ENCODE measurements around the gene VPS54.

VPS54 gene

GRCh38 chr2:63926815-63927214 lies 92.4 kb downstream of the VPS54 start:
- no peak for TF ChIP-seq ZNF274 (IDR thresholded peaks at IDR 0.05; ENCODE audit: low read depth, low read length)
- no peak for TF ChIP-seq YY1 (IDR thresholded peaks at IDR 0.05; ENCODE audit: insufficient read depth, insufficient read length)
- no peak for TF ChIP-seq SUZ12 (IDR thresholded peaks at IDR 0.05; ENCODE audit: extremely low read depth, insufficient read depth, insufficient read length)
- Histone ChIP-seq H3K4me3 (ENCODE audit: insufficient read length, low read depth) (no peak overlapping the region), H3K9me3 (ENCODE audit: insufficient read depth, low read length) (no peaks in the 10 kb centered on the region), H3K9ac (ENCODE audit: insufficient read length, low read depth) (no peak overlapping the region), H3K27me3 (ENCODE audit: insufficient read depth, insufficient read length) (no peaks in the 10 kb centered on the region), H3K4me1 (ENCODE audit: insufficient read depth, insufficient read length) (no peaks in the 10 kb centered on the region), H3K36me3 (ENCODE audit: insufficient read depth, insufficient read length, low read length) (peaks cover 3% of the 10 kb centered on the region)
- peak; percentile 35 for DNase-seq (ENCODE audit: low read depth, low spot score)

GRCh38 chr2:63914311-63914710 lies 104.9 kb downstream of the VPS54 start:
- H3K4me1 ChIP-seq (ENCODE audit: insufficient read depth, insufficient read length) = no peaks in the 10 kb centered on the region
- peaks cover 29% of the 10 kb centered on the region for H3K36me3 ChIP-seq (ENCODE audit: insufficient read depth, insufficient read length, low read length)
- no peak overlapping the region for H3K9ac ChIP-seq (ENCODE audit: insufficient read length, low read depth)
- no peaks in the 10 kb centered on the region for H3K9me3 ChIP-seq (ENCODE audit: insufficient read depth, low read length)
- H3K27me3 ChIP-seq (ENCODE audit: insufficient read depth, insufficient read length) = no peaks in the 10 kb centered on the region
- no peak overlapping the region for H3K4me3 ChIP-seq (ENCODE audit: insufficient read length, low read depth)
- no peak for DNase-seq (ENCODE audit: low read depth, low spot score)
- TF ChIP-seq ZNF274 (IDR thresholded peaks at IDR 0.05; ENCODE audit: low read depth, low read length) (no peak), SUZ12 (IDR thresholded peaks at IDR 0.05; ENCODE audit: extremely low read depth, insufficient read depth, insufficient read length) (no peak), YY1 (IDR thresholded peaks at IDR 0.05; ENCODE audit: insufficient read depth, insufficient read length) (no peak)

GRCh38 chr2:63903003-63903402 lies 116.2 kb downstream of the VPS54 start:
- H3K9ac ChIP-seq (ENCODE audit: insufficient read length, low read depth) = no peak overlapping the region
- H3K9me3 ChIP-seq (ENCODE audit: insufficient read depth, low read length) = peaks cover 17% of the 10 kb centered on the region
- no peak overlapping the region for H3K4me3 ChIP-seq (ENCODE audit: insufficient read length, low read depth)
- peaks cover 8% of the 10 kb centered on the region for H3K36me3 ChIP-seq (ENCODE audit: insufficient read depth, insufficient read length, low read length)
- DNase-seq (ENCODE audit: low read depth, low spot score) = no peak
- TF ChIP-seq YY1 (IDR thresholded peaks at IDR 0.05; ENCODE audit: insufficient read depth, insufficient read length) (no peak), ZNF274 (IDR thresholded peaks at IDR 0.05; ENCODE audit: low read depth, low read length) (no peak), SUZ12 (IDR thresholded peaks at IDR 0.05; ENCODE audit: extremely low read depth, insufficient read depth, insufficient read length) (no peak)
- no peaks in the 10 kb centered on the region for H3K27me3 ChIP-seq (ENCODE audit: insufficient read depth, insufficient read length)
- H3K4me1 ChIP-seq (ENCODE audit: insufficient read depth, insufficient read length) = no peaks in the 10 kb centered on the region

GRCh38 chr2:63902149-63902548 lies 117.1 kb downstream of the VPS54 start:
- Histone ChIP-seq H3K4me1 (ENCODE audit: insufficient read depth, insufficient read length) (no peaks in the 10 kb centered on the region), H3K9ac (ENCODE audit: insufficient read length, low read depth) (no peak overlapping the region), H3K36me3 (ENCODE audit: insufficient read depth, insufficient read length, low read length) (peaks cover 12% of the 10 kb centered on the region), H3K9me3 (ENCODE audit: insufficient read depth, low read length) (peaks cover 17% of the 10 kb centered on the region), H3K27me3 (ENCODE audit: insufficient read depth, insufficient read length) (no peaks in the 10 kb centered on the region), H3K4me3 (ENCODE audit: insufficient read length, low read depth) (no peak overlapping the region)
- TF ChIP-seq ZNF274 (IDR thresholded peaks at IDR 0.05; ENCODE audit: low read depth, low read length) (no peak), SUZ12 (IDR thresholded peaks at IDR 0.05; ENCODE audit: extremely low read depth, insufficient read depth, insufficient read length) (no peak), YY1 (IDR thresholded peaks at IDR 0.05; ENCODE audit: insufficient read depth, insufficient read length) (no peak)
- DNase-seq (ENCODE audit: low read depth, low spot score) = no peak

GRCh38 chr2:63899639-63900038 lies 119.6 kb downstream of the VPS54 start:
- no peak overlapping the region for H3K4me3 ChIP-seq (ENCODE audit: insufficient read length, low read depth)
- peaks cover 5% of the 10 kb centered on the region; the same call in 1 of the 2 replicates for H3K9me3 ChIP-seq (ENCODE audit: insufficient read depth, low read length)
- DNase-seq (ENCODE audit: low read depth, low spot score) = no peak
- H3K36me3 ChIP-seq (ENCODE audit: insufficient read depth, insufficient read length, low read length) = peaks cover 26% of the 10 kb centered on the region
- H3K27me3 ChIP-seq (ENCODE audit: insufficient read depth, insufficient read length) = no peaks in the 10 kb centered on the region
- H3K9ac ChIP-seq (ENCODE audit: insufficient read length, low read depth) = no peak overlapping the region
- no peak for TF ChIP-seq SUZ12 (IDR thresholded peaks at IDR 0.05; ENCODE audit: extremely low read depth, insufficient read depth, insufficient read length)
- TF ChIP-seq ZNF274 (IDR thresholded peaks at IDR 0.05; ENCODE audit: low read depth, low read length) = no peak
- TF ChIP-seq YY1 (IDR thresholded peaks at IDR 0.05; ENCODE audit: insufficient read depth, insufficient read length) = no peak
- no peaks in the 10 kb centered on the region for H3K4me1 ChIP-seq (ENCODE audit: insufficient read depth, insufficient read length)

GRCh38 chr2:63898839-63899238 lies 120.4 kb downstream of the VPS54 start:
- H3K4me1 ChIP-seq (ENCODE audit: insufficient read depth, insufficient read length) = no peaks in the 10 kb centered on the region
- H3K36me3 ChIP-seq (ENCODE audit: insufficient read depth, insufficient read length, low read length) = peaks cover 26% of the 10 kb centered on the region
- no peak for DNase-seq (ENCODE audit: low read depth, low spot score)
- peaks cover 5% of the 10 kb centered on the region; the same call in 1 of the 2 replicates for H3K9me3 ChIP-seq (ENCODE audit: insufficient read depth, low read length)
- no peaks in the 10 kb centered on the region for H3K27me3 ChIP-seq (ENCODE audit: insufficient read depth, insufficient read length)
- H3K9ac ChIP-seq (ENCODE audit: insufficient read length, low read depth) = no peak overlapping the region
- H3K4me3 ChIP-seq (ENCODE audit: insufficient read length, low read depth) = no peak overlapping the region
- no peak for TF ChIP-seq SUZ12 (IDR thresholded peaks at IDR 0.05; ENCODE audit: extremely low read depth, insufficient read depth, insufficient read length)
- no peak for TF ChIP-seq ZNF274 (IDR thresholded peaks at IDR 0.05; ENCODE audit: low read depth, low read length)
- TF ChIP-seq YY1 (IDR thresholded peaks at IDR 0.05; ENCODE audit: insufficient read depth, insufficient read length) = no peak

GRCh38 chr2:63894167-63894566 lies 125.1 kb downstream of the VPS54 start:
- Histone ChIP-seq H3K9ac (ENCODE audit: insufficient read length, low read depth) (no peak overlapping the region), H3K4me1 (ENCODE audit: insufficient read depth, insufficient read length) (no peaks in the 10 kb centered on the region), H3K27me3 (ENCODE audit: insufficient read depth, insufficient read length) (no peaks in the 10 kb centered on the region), H3K9me3 (ENCODE audit: insufficient read depth, low read length) (no peaks in the 10 kb centered on the region), H3K36me3 (ENCODE audit: insufficient read depth, insufficient read length, low read length) (peaks cover 58% of the 10 kb centered on the region), H3K4me3 (ENCODE audit: insufficient read length, low read depth) (no peak overlapping the region)
- DNase-seq (ENCODE audit: low read depth, low spot score) = no peak
- TF ChIP-seq SUZ12 (IDR thresholded peaks at IDR 0.05; ENCODE audit: extremely low read depth, insufficient read depth, insufficient read length) = no peak
- TF ChIP-seq ZNF274 (IDR thresholded peaks at IDR 0.05; ENCODE audit: low read depth, low read length) = no peak
- TF ChIP-seq YY1 (IDR thresholded peaks at IDR 0.05; ENCODE audit: insufficient read depth, insufficient read length) = no peak
